ENCODE data around the gene ALDH3B2.

The ALDH3B2 gene

GRCh38 chr11:67694875-67695555, 20.6 kb upstream of the ALDH3B2 start:
- TF ChIP-seq REST (IDR thresholded peaks at IDR 0.05; ENCODE audit: insufficient read depth in 1 of 2, low read depth in 2 of 2, low read length in 2 of 2) (no peak), FOXP2 (optimal IDR thresholded peaks at IDR 0.05; ENCODE audit: borderline replicate concordance, extremely low read depth, extremely low read length, insufficient read depth) (no peak), POLR2AphosphoS5 (IDR thresholded peaks at IDR 0.05; ENCODE audit: low read depth, low read length) (no peak), SIN3A (IDR thresholded peaks at IDR 0.05; ENCODE audit: borderline replicate concordance, insufficient read depth, low read length) (no peak), TAF1 (IDR thresholded peaks at IDR 0.05; ENCODE audit: borderline replicate concordance, insufficient read depth, low read length) (no peak)

DNA sequence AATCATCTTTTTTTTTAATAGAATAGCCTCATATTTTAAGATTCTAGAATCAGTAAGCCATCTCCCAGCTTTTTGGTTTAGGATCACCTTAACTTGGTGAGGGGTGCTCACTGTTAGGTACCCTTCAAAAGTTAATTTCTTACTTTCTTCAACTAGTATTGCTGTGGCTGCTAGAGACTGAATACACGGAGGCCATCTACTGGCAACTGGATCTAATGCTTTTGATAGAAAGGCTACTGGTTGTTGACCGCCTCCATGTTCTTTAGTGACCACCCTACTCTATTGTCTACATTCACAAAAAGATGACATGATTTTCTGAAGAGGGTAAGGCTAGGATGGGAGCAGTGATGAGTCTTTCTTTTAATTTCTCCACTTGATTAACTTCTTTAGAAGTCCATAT, 16.7 kb upstream of the ALDH3B2 start:
- TF ChIP-seq SIN3A (IDR thresholded peaks at IDR 0.05; ENCODE audit: borderline replicate concordance, insufficient read depth, low read length) (no peak), POLR2AphosphoS5 (IDR thresholded peaks at IDR 0.05; ENCODE audit: low read depth, low read length) (no peak), FOXP2 (optimal IDR thresholded peaks at IDR 0.05; ENCODE audit: borderline replicate concordance, extremely low read depth, extremely low read length, insufficient read depth) (no peak), TAF1 (IDR thresholded peaks at IDR 0.05; ENCODE audit: borderline replicate concordance, insufficient read depth, low read length) (no peak), REST (IDR thresholded peaks at IDR 0.05; ENCODE audit: insufficient read depth in 1 of 2, low read depth in 2 of 2, low read length in 2 of 2) (no peak)

DNA sequence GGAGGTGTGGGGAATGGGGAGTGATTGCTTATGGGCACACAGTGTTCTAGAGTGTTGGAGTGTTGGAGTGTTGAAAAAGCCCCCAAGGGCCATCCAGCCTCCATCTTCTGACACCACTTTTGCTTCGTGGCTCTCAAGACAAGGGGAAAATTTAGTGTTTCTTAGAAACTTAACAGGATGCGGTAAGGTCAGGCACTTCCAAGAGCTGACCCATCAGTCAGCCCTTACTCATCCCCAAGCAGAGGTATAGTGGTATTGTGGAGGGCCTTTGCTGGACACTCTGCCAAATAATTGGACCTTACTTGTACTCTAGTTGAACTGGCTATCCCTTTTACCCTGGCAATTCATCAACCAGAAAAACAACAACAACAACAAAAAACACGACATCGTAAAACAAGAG, 14.8 kb upstream of the ALDH3B2 start:
- TF ChIP-seq POLR2AphosphoS5 (IDR thresholded peaks at IDR 0.05; ENCODE audit: low read depth, low read length): no peak

DNA sequence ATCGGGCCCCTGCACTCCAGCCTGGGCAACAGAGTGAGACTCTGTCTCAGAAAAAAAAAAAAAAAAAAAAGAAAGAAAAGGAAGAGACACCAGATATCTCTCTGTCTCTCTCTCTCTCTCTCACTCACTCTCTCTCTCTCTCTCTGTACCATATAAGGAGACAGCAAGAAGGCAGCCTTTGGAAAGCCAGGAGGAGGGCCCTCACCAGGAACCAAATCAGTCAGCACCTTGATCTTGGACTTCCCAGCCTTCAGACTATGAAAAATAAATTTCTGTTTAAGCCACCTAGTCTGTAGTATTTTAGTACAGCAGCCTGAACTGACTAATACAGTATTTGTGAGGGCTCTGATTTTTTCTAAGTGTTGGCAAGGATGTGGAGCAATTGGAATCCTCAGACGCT, 13.6 kb upstream of the ALDH3B2 start:
- TF ChIP-seq FOXP2 (optimal IDR thresholded peaks at IDR 0.05; ENCODE audit: borderline replicate concordance, extremely low read depth, extremely low read length, insufficient read depth) (no peak), POLR2AphosphoS5 (IDR thresholded peaks at IDR 0.05; ENCODE audit: low read depth, low read length) (no peak), SIN3A (IDR thresholded peaks at IDR 0.05; ENCODE audit: borderline replicate concordance, insufficient read depth, low read length) (no peak), REST (IDR thresholded peaks at IDR 0.05; ENCODE audit: insufficient read depth in 1 of 2, low read depth in 2 of 2, low read length in 2 of 2) (no peak), TAF1 (IDR thresholded peaks at IDR 0.05; ENCODE audit: borderline replicate concordance, insufficient read depth, low read length) (no peak)

DNA sequence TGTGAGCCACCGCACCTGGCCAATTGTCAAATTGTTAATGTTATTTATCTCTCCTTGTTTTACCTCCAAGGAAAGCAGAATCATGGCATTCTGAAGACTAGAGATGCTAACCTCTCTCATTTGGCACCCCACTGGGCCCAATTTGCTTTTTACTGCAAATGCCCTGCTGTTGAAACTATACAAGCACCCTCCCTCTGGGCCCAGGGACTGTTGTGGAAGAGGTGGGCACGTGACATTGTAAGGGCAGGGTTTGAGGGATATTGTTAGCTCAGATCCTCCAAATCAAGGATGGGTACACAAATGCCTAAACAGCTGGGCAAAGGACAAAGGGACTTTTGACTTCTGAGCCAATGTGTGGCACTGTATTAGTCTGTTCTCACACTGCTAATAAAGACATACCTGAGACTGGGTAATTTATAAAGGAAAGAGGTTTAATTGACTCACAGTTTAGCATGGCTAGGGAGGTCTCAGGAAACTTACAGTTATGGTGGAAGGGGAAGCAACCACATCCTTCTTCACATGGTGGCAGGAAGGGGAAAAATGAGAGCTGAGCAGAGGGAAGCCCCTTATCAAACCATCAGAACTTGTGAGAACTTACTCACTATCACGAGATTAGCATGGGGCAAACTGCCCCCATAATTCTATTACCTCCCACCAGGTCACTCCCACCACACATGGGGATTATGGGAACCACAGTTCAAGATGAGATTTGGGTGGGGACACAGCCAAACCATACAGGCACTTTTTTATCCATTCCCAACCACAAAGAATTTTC, 6.5 kb upstream of the ALDH3B2 start:
- TF ChIP-seq POLR2AphosphoS5 (IDR thresholded peaks at IDR 0.05; ENCODE audit: low read depth, low read length) (no peak), FOXP2 (optimal IDR thresholded peaks at IDR 0.05; ENCODE audit: borderline replicate concordance, extremely low read depth, extremely low read length, insufficient read depth) (no peak), REST (IDR thresholded peaks at IDR 0.05; ENCODE audit: insufficient read depth in 1 of 2, low read depth in 2 of 2, low read length in 2 of 2) (no peak), SIN3A (IDR thresholded peaks at IDR 0.05; ENCODE audit: borderline replicate concordance, insufficient read depth, low read length) (no peak), TAF1 (IDR thresholded peaks at IDR 0.05; ENCODE audit: borderline replicate concordance, insufficient read depth, low read length) (no peak)

All from PFSK-1 (cell line).